Measurements from ENCODE around the gene SPHK2. TPM values are rescaled to one million over a fixed set of nuclear protein-coding genes. Genes with fewer than 3 reads are reported as not detected.

Gene SPHK2
- total and polyA plus RNA-seq, 11 donors = 5.6 to 13.1 (median 9.5) TPM

DNA sequence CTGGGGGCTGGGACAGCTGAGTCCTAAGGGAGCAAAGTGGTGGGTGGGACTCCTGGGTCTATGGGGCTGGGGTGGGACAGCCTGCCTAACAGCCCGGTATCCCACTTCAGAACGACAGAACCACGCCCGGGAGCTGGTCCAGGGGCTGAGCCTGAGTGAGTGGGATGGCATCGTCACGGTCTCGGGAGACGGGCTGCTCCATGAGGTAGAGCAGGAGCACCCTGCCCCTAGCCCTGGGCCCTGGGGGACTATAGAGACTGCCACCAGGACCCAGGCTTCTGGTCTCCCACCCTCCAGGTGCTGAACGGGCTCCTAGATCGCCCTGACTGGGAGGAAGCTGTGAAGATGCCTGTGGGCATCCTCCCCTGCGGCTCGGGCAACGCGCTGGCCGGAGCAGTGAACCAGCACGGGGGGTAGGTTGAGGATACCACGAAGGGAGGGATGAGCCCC, 8.6 kb downstream of the SPHK2 start:
- H3K4me3 ChIP-seq = no peak overlapping the region
- H3K27ac ChIP-seq = peak overlapping the region in 1 of 12 donors; percentile 16
- peaks cover 3 to 56% (median 47%) of the 10 kb centered on the region in 12 donors for H3K4me1 ChIP-seq
- WGBS, 4 donors = 65 to 91% (median 87%) methylated on average over 4 to 17 of the region's 17 CpGs
- H3K9me3 ChIP-seq = no peaks in the 10 kb centered on the region
- ATAC-seq (no peak), DNase-seq (no peak)
- intact Hi-C loops (cut with DNase I) = loop anchor here in 2 of 10 donors (5.0 to 10.0 kb wide), 2 partner anchors 881 to 1017 kb away; partner anchors contain the start of genes NOP53 (in 1 of the 2), RRAS (in 1 of the 2) and SCAF1 (in 1 of the 2)
- TF ChIP-seq POLR2A (IDR thresholded peaks at IDR 0.05) = no peak
- H3K27me3 ChIP-seq = no peaks in the 10 kb centered on the region
- peaks cover 0 to 47% (median 7%) of the 10 kb centered on the region in 9 donors for H3K36me3 ChIP-seq

DNA sequence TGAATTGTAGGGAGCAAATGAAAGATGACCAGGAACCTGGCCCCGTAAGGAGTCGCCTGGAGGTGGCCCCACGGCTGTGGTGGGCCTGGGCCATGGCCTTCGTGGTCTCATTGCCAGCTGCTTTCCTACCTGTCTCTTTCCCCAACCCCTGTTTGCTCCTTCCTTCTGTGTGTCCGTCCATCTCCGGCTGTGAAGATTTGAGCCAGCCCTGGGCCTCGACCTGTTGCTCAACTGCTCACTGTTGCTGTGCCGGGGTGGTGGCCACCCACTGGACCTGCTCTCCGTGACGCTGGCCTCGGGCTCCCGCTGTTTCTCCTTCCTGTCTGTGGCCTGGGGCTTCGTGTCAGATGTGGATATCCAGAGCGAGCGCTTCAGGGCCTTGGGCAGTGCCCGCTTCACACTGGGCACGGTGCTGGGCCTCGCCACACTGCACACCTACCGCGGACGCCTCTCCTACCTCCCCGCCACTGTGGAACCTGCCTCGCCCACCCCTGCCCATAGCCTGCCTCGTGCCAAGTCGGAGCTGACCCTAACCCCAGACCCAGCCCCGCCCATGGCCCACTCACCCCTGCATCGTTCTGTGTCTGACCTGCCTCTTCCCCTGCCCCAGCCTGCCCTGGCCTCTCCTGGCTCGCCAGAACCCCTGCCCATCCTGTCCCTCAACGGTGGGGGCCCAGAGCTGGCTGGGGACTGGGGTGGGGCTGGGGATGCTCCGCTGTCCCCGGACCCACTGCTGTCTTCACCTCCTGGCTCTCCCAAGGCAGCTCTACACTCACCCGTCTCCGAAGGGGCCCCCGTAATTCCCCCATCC, 9.4 kb downstream of the SPHK2 start:
- 84 to 87% (median 86%) methylated on average over 34 of the region's 34 CpGs for WGBS, 4 donors
- Histone ChIP-seq H3K27ac (peak overlapping the region in 1 of 12 donors; percentile 16), H3K4me3 (no peak overlapping the region), H3K27me3 (no peaks in the 10 kb centered on the region), H3K36me3 (peaks cover 0 to 53% (median 7%) of the 10 kb centered on the region in 9 donors), H3K4me1 (peaks cover 11 to 56% (median 48%) of the 10 kb centered on the region in 12 donors), H3K9me3 (no peaks in the 10 kb centered on the region)
- TF ChIP-seq CTCF (IDR thresholded peaks at IDR 0.05) (no peak), POLR2A (IDR thresholded peaks at IDR 0.05) (no peak)
- DNase-seq (peak in 1 of 5 donors; percentile 40), ATAC-seq (no peak)
- intact Hi-C loops (cut with DNase I) = loop anchor here in 2 of 10 donors (5.0 to 10.0 kb wide), 2 partner anchors 881 to 1016 kb away; partner anchors contain the start of genes NOP53 (in 1 of the 2), RRAS (in 1 of the 2) and SCAF1 (in 1 of the 2)

- no peak overlapping the region for H3K4me3 ChIP-seq
- DNase-seq = no peak
- H3K36me3 ChIP-seq = peaks cover 0 to 53% (median 7%) of the 10 kb centered on the region in 9 donors
- intact Hi-C loops (cut with DNase I) = loop anchor here in 2 of 10 donors (5.0 to 10.0 kb wide), 2 partner anchors 882 to 1016 kb away; partner anchors contain the start of genes NOP53 (in 1 of the 2), RRAS (in 1 of the 2) and SCAF1 (in 1 of the 2)
- H3K9me3 ChIP-seq = no peaks in the 10 kb centered on the region
- WGBS, 4 donors = 86 to 92% (median 89%) methylated on average over 18 to 22 of the region's 22 CpGs
- TF ChIP-seq CTCF (IDR thresholded peaks at IDR 0.05) (no peak), POLR2A (IDR thresholded peaks at IDR 0.05) (no peak)
- no peak for ATAC-seq
- peak overlapping the region in 6 of 12 donors; percentile 0 to 88 (median 85) for H3K27ac ChIP-seq
- H3K4me1 ChIP-seq = peaks cover 17 to 58% (median 50%) of the 10 kb centered on the region in 12 donors
- no peaks in the 10 kb centered on the region for H3K27me3 ChIP-seq
Measured at GRCh38 chr19:48629297-48629598, 9.9 kb downstream of the SPHK2 start.

DNA sequence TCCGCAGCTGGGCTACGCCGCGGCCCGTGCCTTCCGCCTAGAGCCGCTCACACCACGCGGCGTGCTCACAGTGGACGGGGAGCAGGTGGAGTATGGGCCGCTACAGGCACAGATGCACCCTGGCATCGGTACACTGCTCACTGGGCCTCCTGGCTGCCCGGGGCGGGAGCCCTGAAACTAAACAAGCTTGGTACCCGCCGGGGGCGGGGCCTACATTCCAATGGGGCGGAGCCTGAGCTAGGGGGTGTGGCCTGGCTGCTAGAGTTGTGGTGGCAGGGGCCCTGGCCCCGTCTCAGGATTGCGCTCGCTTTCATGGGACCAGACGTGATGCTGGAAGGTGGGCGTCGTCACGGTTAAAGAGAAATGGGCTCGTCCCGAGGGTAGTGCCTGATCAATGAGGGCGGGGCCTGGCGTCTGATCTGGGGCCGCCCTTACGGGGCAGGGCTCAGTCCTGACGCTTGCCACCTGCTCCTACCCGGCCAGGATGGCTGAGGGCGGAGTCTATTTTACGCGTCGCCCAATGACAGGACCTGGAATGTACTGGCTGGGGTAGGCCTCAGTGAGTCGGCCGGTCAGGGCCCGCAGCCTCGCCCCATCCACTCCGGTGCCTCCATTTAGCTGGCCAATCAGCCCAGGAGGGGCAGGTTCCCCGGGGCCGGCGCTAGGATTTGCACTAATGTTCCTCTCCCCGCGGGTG, 10.4 kb downstream of the SPHK2 start:
- peak in 4 of 5 donors; percentile 42 to 75 (median 72) for DNase-seq
- WGBS, 4 donors = 53 to 81% (median 58%) methylated on average over 14 to 48 of the region's 48 CpGs
- TF ChIP-seq CTCF (IDR thresholded peaks at IDR 0.05) = no peak
- no peak for TF ChIP-seq POLR2A (IDR thresholded peaks at IDR 0.05)
- H3K4me1 ChIP-seq = peaks cover 20 to 58% (median 49%) of the 10 kb centered on the region in 12 donors
- peak overlapping the region in 11 of 12 donors; percentile 36 to 88 (median 84) for H3K27ac ChIP-seq
- H3K4me3 ChIP-seq = peak overlapping the region in 4 of 12 donors; percentile 2 to 31 (median 18)
- ATAC-seq = peak in 3 of 4 donors; percentile 26 to 36 (median 28)
- intact Hi-C loops (cut with DNase I) = loop anchor here in 2 of 10 donors (5.0 to 10.0 kb wide), 2 partner anchors 882 to 1015 kb away; partner anchors contain the start of genes NOP53 (in 1 of the 2), RRAS (in 1 of the 2) and SCAF1 (in 1 of the 2)
- H3K27me3 ChIP-seq = no peaks in the 10 kb centered on the region
- no peaks in the 10 kb centered on the region for H3K9me3 ChIP-seq
- H3K36me3 ChIP-seq = peaks cover 0 to 53% (median 7%) of the 10 kb centered on the region in 9 donors
